ENCODE results near the gene SEPTIN1.

Gene SEPTIN1

DNA sequence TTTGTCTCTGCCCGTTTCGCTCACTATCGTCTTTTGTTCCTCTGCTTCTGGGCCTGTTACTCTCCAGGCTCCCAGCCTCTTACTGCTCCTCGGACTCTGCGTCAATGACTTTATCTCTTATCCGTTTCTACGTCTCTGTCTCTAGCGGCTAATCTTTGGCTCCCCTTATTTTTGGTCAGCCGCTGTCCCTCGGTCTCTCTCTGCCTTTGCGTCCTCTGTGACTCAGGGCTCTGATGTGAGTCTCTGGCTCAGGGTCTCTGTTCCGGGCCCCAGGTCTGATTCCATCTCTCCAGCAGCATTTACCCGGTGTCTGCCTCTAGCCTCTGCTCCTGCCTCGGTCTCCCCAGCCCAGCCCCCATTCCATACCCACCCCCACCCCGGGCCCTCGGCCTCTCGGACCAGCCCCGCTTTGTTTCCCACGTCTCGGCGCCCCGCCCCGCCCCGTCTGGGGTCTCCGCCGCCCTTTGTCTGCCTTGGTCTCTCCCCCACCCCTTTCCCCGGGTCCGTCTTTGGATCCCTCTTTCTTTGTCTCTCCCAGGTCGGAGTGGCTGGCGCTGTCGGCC, 12.3 kb upstream of the SEPTIN1 start:
- no peaks in the 10 kb centered on the region for H3K36me3 Mint-ChIP-seq
- peaks cover 32% of the 10 kb centered on the region for H3K4me1 Mint-ChIP-seq (ENCODE audit: low read depth)
- peak overlapping the region; percentile 90 for H3K4me3 Mint-ChIP-seq
- H3K9me3 Mint-ChIP-seq (ENCODE audit: low read depth): no peaks in the 10 kb centered on the region
- H3K27ac Mint-ChIP-seq: peak overlapping the region; percentile 66
- H3K27me3 Mint-ChIP-seq: no peaks in the 10 kb centered on the region

DNA sequence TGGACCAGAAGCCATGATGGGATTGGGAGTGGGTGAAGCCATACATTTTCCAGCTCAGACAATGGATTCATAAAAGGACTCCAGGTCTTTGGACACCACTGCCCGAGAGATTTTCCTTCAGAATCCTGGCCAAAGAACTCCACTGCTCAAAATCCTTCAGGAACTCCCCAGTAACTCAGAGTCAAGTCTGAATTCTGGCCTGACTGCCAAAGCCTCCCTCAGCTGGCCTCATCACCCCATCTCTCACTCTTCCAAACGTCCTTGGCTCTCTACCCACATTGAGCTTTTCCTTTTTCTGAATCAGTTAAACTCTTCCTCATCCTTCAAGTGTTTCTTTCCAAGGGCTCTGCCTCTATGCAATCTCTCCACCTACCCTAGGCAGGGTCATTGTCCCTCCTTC, 1.2 kb upstream of the SEPTIN1 start:
- Mint-ChIP-seq H3K4me1 (ENCODE audit: low read depth) (peaks cover 43% of the 10 kb centered on the region), H3K4me3 (peak overlapping the region; percentile 94), H3K27ac (peak overlapping the region; percentile 93), H3K27me3 (no peaks in the 10 kb centered on the region), H3K36me3 (peaks cover 3% of the 10 kb centered on the region), H3K9me3 (ENCODE audit: low read depth) (no peaks in the 10 kb centered on the region)

DNA sequence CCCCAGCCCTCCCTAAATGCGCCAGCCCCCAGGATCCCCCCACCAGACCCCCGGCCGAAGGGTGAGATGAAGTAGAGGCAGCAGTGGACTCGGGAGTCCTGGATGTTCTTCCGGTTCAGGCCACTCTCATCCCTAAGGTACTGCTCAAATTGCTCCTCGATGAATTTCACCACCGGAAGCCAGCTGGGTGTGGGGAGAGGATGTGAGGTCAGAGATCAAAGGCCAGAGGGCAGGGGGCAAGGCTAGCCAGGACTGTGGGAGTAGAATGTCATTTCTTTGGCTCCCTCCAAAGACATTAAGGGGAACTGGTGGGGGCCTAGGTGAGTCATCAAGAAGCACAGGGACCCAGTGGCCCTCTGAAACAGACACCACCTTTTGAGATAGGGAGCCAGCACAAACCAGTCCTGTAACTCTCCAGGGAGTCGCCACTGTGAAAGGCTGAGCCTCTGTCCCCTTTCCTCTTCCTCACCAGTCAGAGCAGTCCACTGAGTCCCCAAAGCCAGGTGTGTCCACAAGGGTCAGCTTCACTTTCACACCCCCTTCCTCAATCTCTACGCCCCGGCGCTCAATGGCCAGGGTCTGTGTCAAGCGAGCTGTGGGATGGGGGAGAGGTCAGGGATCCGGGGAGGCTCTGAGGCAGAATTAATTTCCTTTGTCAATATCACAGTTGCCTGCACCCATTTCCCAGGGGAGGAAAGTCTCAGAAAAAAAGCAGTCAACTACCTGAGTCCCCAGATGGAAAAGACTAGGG, 895 bp downstream of the SEPTIN1 start:
- peak overlapping the region; percentile 94 for H3K4me3 Mint-ChIP-seq
- peaks cover 6% of the 10 kb centered on the region for H3K36me3 Mint-ChIP-seq
- H3K27me3 Mint-ChIP-seq: no peaks in the 10 kb centered on the region
- H3K9me3 Mint-ChIP-seq (ENCODE audit: low read depth): no peaks in the 10 kb centered on the region
- peaks cover 54% of the 10 kb centered on the region for H3K4me1 Mint-ChIP-seq (ENCODE audit: low read depth)
- H3K27ac Mint-ChIP-seq: peak overlapping the region; percentile 93

DNA sequence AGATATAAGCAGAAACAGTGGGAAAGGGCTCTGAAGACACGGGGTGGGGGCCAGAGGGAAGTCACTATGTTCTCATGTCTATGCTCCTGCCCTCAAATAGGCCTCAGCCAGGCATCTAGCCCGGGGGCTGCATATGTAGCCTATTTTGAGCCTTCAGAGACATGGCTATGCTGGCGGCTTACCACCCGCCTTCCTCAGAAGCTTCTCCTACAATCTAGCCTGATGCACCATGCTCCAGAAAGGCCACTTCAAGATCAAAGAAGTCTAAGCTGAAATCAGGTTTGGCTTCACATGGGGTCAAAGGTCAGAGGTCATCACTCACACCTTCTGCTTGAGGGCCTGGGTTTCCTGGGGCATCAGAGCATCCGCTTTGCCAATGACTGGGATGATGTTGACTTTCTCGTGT, 1.6 kb downstream of the SEPTIN1 start:
- peak overlapping the region; percentile 76 for H3K27ac Mint-ChIP-seq
- H3K36me3 Mint-ChIP-seq: peaks cover 6% of the 10 kb centered on the region
- no peaks in the 10 kb centered on the region for H3K9me3 Mint-ChIP-seq (ENCODE audit: low read depth)
- H3K27me3 Mint-ChIP-seq: no peaks in the 10 kb centered on the region
- H3K4me1 Mint-ChIP-seq (ENCODE audit: low read depth): peaks cover 54% of the 10 kb centered on the region
- peak overlapping the region; percentile 94 for H3K4me3 Mint-ChIP-seq

DNA sequence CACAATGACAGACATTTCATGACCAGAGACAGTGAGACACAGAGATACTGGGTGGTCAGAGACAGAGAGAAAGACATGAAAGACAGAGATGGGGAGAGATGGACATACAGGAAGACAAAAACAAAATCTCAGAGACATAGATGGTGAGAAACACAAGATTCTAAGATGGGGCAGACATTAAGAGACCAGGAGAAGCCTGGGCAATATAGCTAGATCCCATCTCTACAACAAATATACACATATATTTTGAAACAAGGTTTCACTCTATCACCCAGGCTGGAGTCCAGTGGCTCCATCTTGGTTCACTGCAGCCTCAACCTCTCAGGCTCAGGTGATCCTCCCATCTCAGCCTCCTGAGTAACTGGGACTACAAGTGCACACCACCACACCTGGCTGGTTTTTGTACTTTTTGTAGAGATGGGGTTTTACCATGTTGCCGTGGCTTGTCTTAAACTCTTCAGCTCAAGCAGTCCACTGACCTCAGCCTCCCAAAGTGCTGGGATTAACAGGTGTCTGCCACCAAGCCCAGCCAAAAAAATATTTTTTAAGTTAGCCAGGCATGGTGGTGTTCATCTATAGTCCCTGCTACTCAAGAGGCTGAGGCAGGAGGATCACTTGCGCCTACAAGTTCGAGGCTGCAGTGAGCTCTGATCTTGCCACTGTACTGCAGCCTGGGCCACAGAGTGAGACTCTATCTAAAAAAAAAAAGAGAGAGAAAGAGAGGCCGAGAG, 2.1 kb downstream of the SEPTIN1 start:
- peaks cover 6% of the 10 kb centered on the region for H3K36me3 Mint-ChIP-seq
- no peaks in the 10 kb centered on the region for H3K27me3 Mint-ChIP-seq
- no peaks in the 10 kb centered on the region for H3K9me3 Mint-ChIP-seq (ENCODE audit: low read depth)
- peak overlapping the region; percentile 76 for H3K27ac Mint-ChIP-seq
- H3K4me1 Mint-ChIP-seq (ENCODE audit: low read depth): peaks cover 52% of the 10 kb centered on the region
- peak overlapping the region; percentile 94 for H3K4me3 Mint-ChIP-seq

DNA sequence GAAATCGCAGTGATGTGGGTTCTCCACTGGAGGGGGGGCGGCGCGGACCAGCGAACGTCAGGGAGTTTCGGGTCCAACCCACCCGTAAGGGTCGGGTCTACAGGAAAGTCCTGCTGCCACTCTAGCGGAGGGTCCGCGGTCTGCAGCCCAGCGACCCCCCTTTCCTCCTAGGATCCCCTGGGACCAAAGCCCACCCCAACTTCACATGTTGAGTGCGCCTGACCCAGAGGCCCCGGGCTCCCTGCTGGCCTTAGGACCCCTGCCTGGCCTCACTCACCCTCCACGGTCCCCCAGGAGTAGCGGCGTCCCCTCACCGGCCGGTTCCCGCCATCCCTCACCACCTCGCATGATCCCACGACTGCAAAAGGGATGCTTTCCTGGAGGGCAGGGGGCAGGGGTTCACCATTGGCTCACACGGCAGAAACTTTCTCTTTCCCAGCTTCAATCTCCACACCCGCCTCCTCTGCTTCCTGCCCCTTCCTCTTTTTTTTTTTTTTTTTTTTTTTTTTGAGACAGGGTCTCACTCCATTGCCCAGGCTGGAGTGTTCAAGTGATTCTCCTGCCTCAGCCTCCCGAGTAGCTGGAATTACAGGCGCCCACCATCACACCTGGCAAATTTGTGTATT, 3.1 kb downstream of the SEPTIN1 start:
- Mint-ChIP-seq H3K27me3 (no peaks in the 10 kb centered on the region), H3K4me1 (ENCODE audit: low read depth) (peaks cover 50% of the 10 kb centered on the region), H3K4me3 (peak overlapping the region; percentile 94), H3K27ac (peak overlapping the region; percentile 75), H3K9me3 (ENCODE audit: low read depth) (no peaks in the 10 kb centered on the region), H3K36me3 (peaks cover 6% of the 10 kb centered on the region)

DNA sequence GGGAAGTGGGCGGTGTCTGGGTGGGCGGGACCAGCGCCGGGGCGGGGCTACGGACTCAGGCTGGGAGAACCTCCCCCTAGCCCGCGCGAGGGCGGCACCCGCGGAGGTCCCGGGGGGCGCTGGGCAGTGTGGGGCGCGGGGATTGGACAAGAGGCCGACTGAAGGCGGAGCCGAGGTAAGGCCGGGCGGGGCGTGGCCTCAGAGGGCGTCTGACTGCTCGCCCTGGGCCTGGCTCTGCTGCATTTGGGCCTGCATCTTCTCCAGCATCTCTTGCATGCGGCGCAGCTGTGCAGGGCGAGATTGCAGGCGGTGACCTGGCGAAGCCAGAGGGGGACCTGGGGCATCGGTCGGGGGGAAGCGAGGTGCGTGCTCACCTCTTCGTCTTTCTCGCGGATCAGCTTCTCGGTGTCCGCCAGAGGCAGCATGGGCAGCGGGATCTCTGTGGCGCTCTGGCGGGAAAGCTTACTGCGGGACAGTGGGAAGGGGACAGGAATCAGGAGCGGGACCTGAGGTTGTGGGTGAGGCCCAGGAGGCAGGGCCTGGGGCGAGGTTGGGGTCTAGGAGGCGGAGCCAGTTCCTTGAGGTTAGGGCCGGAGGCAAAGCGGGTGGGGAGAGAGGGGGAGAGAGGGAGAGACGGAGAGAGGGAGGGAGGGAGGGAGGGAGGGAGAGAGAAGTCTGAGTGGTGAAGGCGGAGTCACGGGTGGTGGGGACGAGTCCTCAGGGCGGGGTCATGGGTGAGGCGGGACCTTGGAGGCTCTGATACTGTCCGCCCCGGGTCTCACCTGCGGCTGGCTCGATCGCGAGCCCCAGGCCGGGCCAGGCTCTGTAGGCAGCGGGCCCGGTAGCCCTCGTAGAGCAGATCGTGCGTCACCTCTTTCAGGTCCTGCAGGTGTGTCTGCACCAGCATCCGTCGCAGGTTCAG, 3.9 kb downstream of the SEPTIN1 start:
- H3K27me3 Mint-ChIP-seq: no peaks in the 10 kb centered on the region
- peaks cover 6% of the 10 kb centered on the region for H3K36me3 Mint-ChIP-seq

DNA sequence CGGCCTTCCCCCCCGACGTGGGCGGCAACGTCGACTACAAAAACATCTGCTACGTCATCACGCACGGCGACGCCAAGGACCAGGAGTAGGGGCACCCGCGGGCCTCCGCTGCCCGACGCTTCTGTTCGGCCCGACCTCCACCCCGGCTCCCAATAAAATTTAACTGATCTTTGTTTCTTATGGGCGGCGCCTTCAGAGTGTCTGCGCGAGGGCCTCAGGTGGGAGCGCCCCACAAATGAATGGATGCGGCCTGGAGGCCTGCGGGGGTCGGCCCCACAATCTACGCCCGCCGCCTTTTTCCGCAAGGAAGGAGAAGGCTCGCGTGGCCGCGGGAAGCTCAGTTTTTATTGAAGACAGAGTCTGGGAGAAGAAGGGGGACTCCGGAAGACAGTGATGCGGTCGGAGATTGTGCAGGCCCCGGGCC, 4.5 kb downstream of the SEPTIN1 start:
- H3K27ac Mint-ChIP-seq: peak overlapping the region; percentile 99
- peak overlapping the region; percentile 94 for H3K4me3 Mint-ChIP-seq
- no peaks in the 10 kb centered on the region for H3K27me3 Mint-ChIP-seq
- H3K9me3 Mint-ChIP-seq (ENCODE audit: low read depth): no peaks in the 10 kb centered on the region
- H3K36me3 Mint-ChIP-seq: peaks cover 6% of the 10 kb centered on the region
- peaks cover 43% of the 10 kb centered on the region for H3K4me1 Mint-ChIP-seq (ENCODE audit: low read depth)

More for the DNA sequence above, 3.9 kb downstream of the SEPTIN1 start:
- Mint-ChIP-seq H3K27ac (peak overlapping the region; percentile 99), H3K9me3 (ENCODE audit: low read depth) (no peaks in the 10 kb centered on the region), H3K4me3 (peak overlapping the region; percentile 94), H3K4me1 (ENCODE audit: low read depth) (peaks cover 46% of the 10 kb centered on the region)

DNA sequence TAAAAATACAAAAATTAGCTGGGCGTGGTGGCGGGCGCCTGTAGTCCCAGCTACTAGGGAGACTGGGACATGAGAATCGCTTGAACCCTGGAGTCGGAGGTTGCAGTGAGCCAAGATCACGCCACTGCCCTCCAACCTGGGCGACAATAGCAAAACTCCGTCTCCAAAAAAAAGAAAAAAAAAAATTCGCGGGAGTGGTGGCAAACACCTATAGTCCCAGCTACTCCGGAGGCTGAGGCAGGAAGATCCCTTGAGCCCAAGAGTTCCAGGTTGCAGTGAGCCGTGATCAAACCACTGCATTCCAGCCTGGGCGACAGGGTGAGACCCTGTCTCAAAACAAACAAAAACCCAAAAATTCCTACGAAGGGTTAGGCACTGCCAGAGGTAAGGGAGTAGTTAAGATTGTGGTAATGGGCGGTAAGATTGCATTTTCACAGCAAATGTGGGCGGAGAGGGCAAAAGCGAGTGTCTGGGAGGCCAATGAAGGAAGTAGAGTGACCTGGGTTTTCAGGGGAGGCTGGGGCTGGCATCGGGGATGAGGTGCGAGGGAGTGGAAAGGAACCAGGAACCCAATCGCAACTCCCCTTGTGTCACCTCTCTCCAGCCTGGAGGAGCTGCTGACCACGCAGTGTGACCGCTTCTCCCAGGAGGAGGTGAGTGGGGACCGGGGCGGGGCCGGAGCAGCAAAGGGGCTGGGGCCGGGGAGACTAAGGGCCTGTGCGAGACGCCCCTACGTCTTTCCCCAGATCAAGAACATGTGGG, 5.1 kb downstream of the SEPTIN1 start:
- H3K4me3 Mint-ChIP-seq: peak overlapping the region; percentile 94
- peak overlapping the region; percentile 99 for H3K27ac Mint-ChIP-seq
- peaks cover 40% of the 10 kb centered on the region for H3K4me1 Mint-ChIP-seq (ENCODE audit: low read depth)
- peaks cover 6% of the 10 kb centered on the region for H3K36me3 Mint-ChIP-seq
- no peaks in the 10 kb centered on the region for H3K27me3 Mint-ChIP-seq
- no peaks in the 10 kb centered on the region for H3K9me3 Mint-ChIP-seq (ENCODE audit: low read depth)

DNA sequence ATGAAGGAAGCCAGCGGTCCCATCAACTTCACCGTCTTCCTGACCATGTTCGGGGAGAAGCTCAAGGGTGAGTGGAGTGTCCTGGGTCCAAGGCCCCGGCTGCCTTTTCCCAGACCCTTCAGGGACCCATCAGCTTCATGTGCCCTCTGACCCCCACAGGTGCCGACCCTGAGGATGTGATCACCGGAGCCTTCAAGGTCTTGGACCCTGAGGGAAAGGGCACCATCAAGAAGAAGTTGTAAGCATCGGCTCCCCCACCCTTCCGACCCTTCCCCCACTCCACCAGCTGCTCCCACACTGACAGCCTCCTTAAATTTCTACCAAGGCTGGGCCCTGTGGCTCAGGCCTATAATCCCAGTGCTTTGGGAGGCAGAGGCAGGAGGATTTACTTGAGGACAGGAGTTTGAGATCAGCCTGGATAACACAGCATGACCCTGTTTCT, 5.9 kb downstream of the SEPTIN1 start:
- Mint-ChIP-seq H3K4me1 (ENCODE audit: low read depth) (peaks cover 42% of the 10 kb centered on the region), H3K27ac (peak overlapping the region; percentile 99), H3K27me3 (no peaks in the 10 kb centered on the region), H3K9me3 (ENCODE audit: low read depth) (no peaks in the 10 kb centered on the region), H3K4me3 (peak overlapping the region; percentile 94), H3K36me3 (peaks cover 6% of the 10 kb centered on the region)

DNA sequence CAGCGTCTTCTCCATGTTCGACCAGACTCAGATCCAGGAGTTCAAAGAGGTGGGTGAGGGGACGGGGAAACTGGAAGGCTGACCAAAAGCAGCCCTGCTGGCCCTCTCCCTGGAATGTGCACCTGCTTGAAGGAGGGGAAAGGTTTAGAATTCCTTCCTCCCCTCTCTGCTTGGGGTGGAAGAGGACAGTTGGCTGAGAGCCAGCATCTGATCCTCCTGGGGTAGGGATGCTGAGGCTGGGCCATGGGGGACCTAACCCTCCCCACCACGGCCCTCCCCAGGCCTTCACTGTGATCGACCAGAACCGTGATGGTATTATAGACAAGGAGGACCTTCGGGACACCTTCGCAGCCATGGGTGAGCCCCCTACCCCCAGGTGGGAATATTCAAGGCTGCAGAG, 6.5 kb downstream of the SEPTIN1 start:
- H3K27ac Mint-ChIP-seq: peak overlapping the region; percentile 70
- peaks cover 6% of the 10 kb centered on the region for H3K36me3 Mint-ChIP-seq
- H3K4me3 Mint-ChIP-seq: no peak overlapping the region
- H3K9me3 Mint-ChIP-seq (ENCODE audit: low read depth): no peaks in the 10 kb centered on the region
- peaks cover 42% of the 10 kb centered on the region for H3K4me1 Mint-ChIP-seq (ENCODE audit: low read depth)
- no peaks in the 10 kb centered on the region for H3K27me3 Mint-ChIP-seq

DNA sequence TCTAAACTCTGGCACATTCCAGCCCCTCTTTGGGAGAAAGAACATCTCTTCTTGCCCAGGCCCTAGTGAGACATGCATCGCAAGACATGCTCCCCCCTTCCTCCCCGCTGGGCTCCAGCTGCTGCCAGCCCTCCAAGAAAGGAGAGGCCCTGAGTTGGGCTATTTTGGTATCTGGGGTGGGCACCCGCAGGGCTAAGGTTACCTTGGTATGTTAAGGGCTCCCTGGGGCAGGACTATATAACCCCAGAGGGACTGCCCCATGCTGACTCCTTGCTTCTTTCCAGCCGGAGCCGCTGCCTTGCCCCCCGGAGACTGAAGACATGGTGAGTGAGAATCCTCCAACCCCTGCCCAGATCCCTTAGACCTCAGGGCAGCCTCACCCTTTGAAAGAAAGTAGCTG, 7.8 kb downstream of the SEPTIN1 start, which contains the start of gene MYL11:
Gene MYL11, plus strand, starts transcription at position 265 of the 400 bp plus-strand sequence. Its CDS starts 56 bp downstream, at position 321.
- peaks cover 31% of the 10 kb centered on the region for H3K4me1 Mint-ChIP-seq (ENCODE audit: low read depth)
- H3K36me3 Mint-ChIP-seq: peaks cover 2% of the 10 kb centered on the region
- no peaks in the 10 kb centered on the region for H3K9me3 Mint-ChIP-seq (ENCODE audit: low read depth)
- no peaks in the 10 kb centered on the region for H3K27me3 Mint-ChIP-seq
- peak within 1 kb of the TSS; percentile 70 for H3K27ac Mint-ChIP-seq
- no peak within 1 kb of the TSS for H3K4me3 Mint-ChIP-seq

DNA sequence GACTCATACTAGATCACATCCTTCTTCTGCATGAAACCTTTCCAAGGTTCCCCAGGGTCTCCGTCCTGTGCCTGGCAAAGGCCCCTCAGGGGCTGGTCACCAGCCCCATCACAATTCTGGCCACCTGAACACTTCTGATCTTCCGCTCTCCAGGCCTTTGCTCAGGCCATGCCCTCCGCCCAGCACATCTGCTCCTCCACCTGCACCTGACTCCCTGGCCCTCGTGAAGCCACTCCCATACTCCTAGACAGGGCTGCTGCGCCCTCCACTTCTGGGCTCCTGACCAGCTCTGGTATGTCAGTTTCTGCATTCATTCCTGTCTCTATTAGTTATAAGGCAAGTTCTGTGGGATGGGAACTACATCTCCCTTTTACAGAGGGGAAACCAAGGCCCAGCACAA, 9.6 kb downstream of the SEPTIN1 start:
- H3K9me3 Mint-ChIP-seq (ENCODE audit: low read depth): no peaks in the 10 kb centered on the region
- H3K27me3 Mint-ChIP-seq: no peaks in the 10 kb centered on the region
- peaks cover 38% of the 10 kb centered on the region for H3K4me1 Mint-ChIP-seq (ENCODE audit: low read depth)
- H3K27ac Mint-ChIP-seq: peak overlapping the region; percentile 76
- no peak overlapping the region for H3K4me3 Mint-ChIP-seq
- H3K36me3 Mint-ChIP-seq: no peaks in the 10 kb centered on the region
